ENCODE results near the gene IRAK2. TPM values are rescaled to one million over a fixed set of nuclear protein-coding genes. Genes with fewer than 3 reads are reported as not detected.
"Not testable (repeated sequence)": the region's sequence is repeated elsewhere in the genome, so short reads cannot be mapped to it uniquely, and the experiment has no call there.

Gene IRAK2
- total and polyA plus RNA-seq, 7 donors: 1.1 to 6.1 (median 2.8) TPM

DNA sequence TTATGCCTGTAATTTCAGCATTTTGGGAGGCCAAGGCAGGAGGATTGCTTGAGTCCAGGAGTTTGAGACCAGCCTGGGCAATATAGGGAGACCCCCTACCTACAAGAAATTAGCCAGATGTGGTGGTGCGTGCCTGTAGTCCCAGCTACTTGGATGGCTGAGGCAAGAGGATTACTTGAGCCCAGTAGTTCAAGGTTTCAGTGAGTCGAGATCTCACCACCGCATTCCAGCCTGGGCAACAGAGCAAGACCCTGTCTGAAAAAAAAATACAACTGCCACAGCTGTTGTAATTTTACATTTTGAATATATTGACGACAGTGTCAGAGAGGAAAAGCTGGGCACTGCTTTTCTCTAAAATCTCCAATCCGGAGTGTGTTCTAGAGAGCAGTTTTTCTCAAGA lies 104.7 kb downstream of the IRAK2 start:
- no peak for TF ChIP-seq POLR2AphosphoS5 (IDR thresholded peaks at IDR 0.05)
- TF ChIP-seq, protein P1, sequence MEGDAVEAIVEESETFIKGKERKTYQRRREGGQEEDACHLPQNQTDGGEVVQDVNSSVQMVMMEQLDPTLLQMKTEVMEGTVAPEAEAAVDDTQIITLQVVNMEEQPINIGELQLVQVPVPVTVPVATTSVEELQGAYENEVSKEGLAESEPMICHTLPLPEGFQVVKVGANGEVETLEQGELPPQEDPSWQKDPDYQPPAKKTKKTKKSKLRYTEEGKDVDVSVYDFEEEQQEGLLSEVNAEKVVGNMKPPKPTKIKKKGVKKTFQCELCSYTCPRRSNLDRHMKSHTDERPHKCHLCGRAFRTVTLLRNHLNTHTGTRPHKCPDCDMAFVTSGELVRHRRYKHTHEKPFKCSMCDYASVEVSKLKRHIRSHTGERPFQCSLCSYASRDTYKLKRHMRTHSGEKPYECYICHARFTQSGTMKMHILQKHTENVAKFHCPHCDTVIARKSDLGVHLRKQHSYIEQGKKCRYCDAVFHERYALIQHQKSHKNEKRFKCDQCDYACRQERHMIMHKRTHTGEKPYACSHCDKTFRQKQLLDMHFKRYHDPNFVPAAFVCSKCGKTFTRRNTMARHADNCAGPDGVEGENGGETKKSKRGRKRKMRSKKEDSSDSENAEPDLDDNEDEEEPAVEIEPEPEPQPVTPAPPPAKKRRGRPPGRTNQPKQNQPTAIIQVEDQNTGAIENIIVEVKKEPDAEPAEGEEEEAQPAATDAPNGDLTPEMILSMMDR (IDR thresholded peaks at IDR 0.05): no peak
- no peak for TF ChIP-seq POLR2A (IDR thresholded peaks at IDR 0.05)
- TF ChIP-seq EP300 (IDR thresholded peaks at IDR 0.05): no peak
- intact Hi-C loops (cut with DNase I): no loop called here
- 95 to 96% methylated on average over 5 of the region's 5 CpGs for WGBS, 2 donors
- no peak for DNase-seq
- H3K27ac ChIP-seq: no peak overlapping the region
- H3K27me3 ChIP-seq: no peaks in the 10 kb centered on the region
- peaks cover 0 to 33% (median 17%) of the 10 kb centered on the region in 4 donors for H3K4me1 ChIP-seq
- H3K4me3 ChIP-seq: no peak overlapping the region
- no peaks in the 10 kb centered on the region for H3K9me3 ChIP-seq
- H3K36me3 ChIP-seq: peaks cover 12 to 51% (median 16%) of the 10 kb centered on the region in 4 donors

DNA sequence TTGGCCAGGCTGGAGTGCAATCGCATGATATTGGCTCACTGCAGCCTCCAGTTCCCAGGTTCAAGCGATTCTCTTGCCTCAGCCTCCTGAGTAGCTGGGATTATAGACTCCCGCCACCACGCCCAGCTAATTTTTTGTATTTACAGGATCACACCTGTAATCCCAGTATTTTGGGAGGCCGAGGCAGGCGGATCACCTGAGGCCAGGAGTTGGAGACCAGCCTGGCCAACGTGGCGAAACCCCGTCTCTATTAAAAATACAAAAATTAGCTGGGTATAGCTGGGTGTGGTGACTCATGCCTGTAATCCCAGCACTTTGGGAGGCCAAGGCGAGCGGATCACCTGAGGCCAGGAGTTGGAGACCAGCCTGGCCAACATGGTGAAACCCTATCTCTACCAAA lies 107.8 kb downstream of the IRAK2 start:
- H3K27ac ChIP-seq; H3K27me3 ChIP-seq; H3K9me3 ChIP-seq; DNase-seq; intact Hi-C loops (cut with DNase I); H3K4me3 ChIP-seq: not testable (repeated sequence)
- 95% methylated on average over 11 of the region's 11 CpGs for WGBS, 2 donors
- peaks cover 0 to 35% (median 18%) of the 10 kb centered on the region in 4 donors for H3K4me1 ChIP-seq
- H3K36me3 ChIP-seq: peaks cover 15 to 49% (median 18%) of the 10 kb centered on the region in 4 donors

DNA sequence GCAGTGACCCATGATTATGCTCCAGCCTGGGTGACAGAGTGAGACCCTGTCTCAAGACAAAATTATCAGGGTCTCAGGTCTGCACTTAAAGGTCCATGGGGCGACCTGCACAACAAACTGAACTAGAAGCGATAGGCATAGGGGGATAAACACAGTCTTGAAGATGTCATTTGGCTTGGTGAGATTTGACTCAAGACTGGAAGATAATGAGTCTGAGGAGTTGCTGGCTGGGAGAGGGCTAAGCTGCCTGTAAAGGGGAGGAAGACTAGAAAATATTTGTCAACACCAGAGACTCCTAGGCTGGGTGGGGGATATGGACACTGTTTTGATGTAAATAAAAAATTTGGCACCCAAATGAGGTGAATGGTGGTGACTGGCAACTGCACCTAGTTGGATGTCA lies 108.3 kb downstream of the IRAK2 start:
- TF ChIP-seq POLR2A (IDR thresholded peaks at IDR 0.05): no peak
- TF ChIP-seq, protein P1 (IDR thresholded peaks at IDR 0.05): no peak
- TF ChIP-seq POLR2AphosphoS5 (IDR thresholded peaks at IDR 0.05): no peak
- TF ChIP-seq EP300 (IDR thresholded peaks at IDR 0.05): no peak
- Histone ChIP-seq H3K4me3 (no peak overlapping the region), H3K27ac (no peak overlapping the region), H3K9me3 (no peaks in the 10 kb centered on the region), H3K4me1 (peaks cover 0 to 32% (median 18%) of the 10 kb centered on the region in 4 donors), H3K27me3 (no peaks in the 10 kb centered on the region), H3K36me3 (peaks cover 15 to 54% (median 19%) of the 10 kb centered on the region in 4 donors)
- WGBS, 2 donors: 92 to 96% methylated on average over 2 of the region's 2 CpGs
- intact Hi-C loops (cut with DNase I): no loop called here
- DNase-seq: no peak

DNA sequence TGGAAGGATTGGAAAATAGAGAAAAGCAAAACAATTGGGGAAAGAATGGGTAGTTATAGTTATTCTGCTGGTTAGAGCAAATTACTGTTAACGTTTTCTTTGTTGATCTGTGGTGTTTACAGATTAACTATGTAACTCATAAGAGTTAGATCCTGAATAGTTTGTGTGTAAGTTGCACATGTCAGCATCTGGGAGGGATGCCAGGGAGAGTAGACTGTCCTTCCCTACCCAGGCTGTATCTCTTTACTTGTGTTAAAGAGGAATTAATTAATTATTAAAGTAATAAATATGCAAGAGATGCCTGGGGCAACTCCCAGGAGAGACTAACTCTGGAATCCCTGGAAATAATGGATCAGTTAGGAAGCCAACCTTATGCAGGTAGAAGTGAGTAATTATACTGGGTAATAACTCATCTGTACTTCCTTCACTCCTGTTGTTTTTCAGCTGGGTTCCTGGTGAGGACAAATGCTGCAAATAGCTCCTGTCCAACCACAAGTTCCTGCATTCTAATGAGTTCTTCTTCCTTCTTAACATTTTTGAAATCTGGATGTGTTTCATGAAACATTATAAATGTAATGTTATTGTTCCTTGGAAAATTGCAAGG lies 109.1 kb downstream of the IRAK2 start:
- Histone ChIP-seq H3K27ac (no peak overlapping the region), H3K4me3 (no peak overlapping the region), H3K27me3 (no peaks in the 10 kb centered on the region), H3K4me1 (peaks cover 0 to 24% (median 15%) of the 10 kb centered on the region in 4 donors), H3K36me3 (peaks cover 22 to 62% (median 26%) of the 10 kb centered on the region in 4 donors), H3K9me3 (no peaks in the 10 kb centered on the region)
- intact Hi-C loops (cut with DNase I): no loop called here
- WGBS, 2 donors: 6 to 18% methylated on average over 1 of the region's 1 CpG
- no peak for TF ChIP-seq EP300 (IDR thresholded peaks at IDR 0.05)
- no peak for TF ChIP-seq POLR2A (IDR thresholded peaks at IDR 0.05)
- TF ChIP-seq, protein P1 (IDR thresholded peaks at IDR 0.05): no peak
- TF ChIP-seq POLR2AphosphoS5 (IDR thresholded peaks at IDR 0.05): no peak
- no peak for DNase-seq

DNA sequence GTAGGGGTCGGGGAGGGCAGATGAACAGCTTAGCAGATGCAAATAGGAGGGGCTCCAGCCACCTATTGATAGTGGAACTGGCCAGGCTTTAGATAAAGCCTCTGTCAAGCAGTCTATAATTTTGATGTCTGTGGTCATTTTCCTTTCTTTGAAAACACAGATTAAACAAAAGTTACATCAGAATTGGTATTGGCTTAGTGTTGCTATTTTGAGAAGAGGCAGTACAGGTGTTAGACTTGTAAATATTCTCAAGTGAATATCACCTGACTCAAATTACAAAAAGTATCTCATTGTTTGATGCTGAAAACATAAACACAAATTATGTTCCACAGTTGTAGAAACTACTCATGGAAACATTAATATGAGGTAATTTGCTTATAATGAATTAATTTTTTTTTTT lies 109.9 kb downstream of the IRAK2 start:
- Histone ChIP-seq H3K9me3 (no peaks in the 10 kb centered on the region), H3K4me1 (peaks cover 0 to 24% (median 15%) of the 10 kb centered on the region in 4 donors), H3K4me3 (no peak overlapping the region), H3K27ac (no peak overlapping the region), H3K27me3 (no peaks in the 10 kb centered on the region), H3K36me3 (peaks cover 24 to 70% (median 34%) of the 10 kb centered on the region in 4 donors)
- no peak for DNase-seq
- WGBS, 2 donors: 83 to 85% methylated on average over 1 of the region's 1 CpG
- no peak for TF ChIP-seq POLR2A (IDR thresholded peaks at IDR 0.05)
- no peak for TF ChIP-seq POLR2AphosphoS5 (IDR thresholded peaks at IDR 0.05)
- TF ChIP-seq, protein P1 (IDR thresholded peaks at IDR 0.05): no peak
- TF ChIP-seq EP300 (IDR thresholded peaks at IDR 0.05): no peak
- intact Hi-C loops (cut with DNase I): no loop called here
